K562 (cell line): Measurements from ENCODE around the gene GLOD4. TPM values are rescaled to one million over a fixed set of nuclear protein-coding genes. Genes with fewer than 3 reads are reported as not detected.

Source experiments
- ATAC-seq: fragments of 200-7000 bp; cut with Tn5 transposase; 3 replicates; pipeline ENCODE4 v1.9.1; 2020; ENCODE audit warnings: moderate library complexity
- BruUV-seq: library from RNA; stranded (reverse); fragments of 400-500 nt; replicated peaks from 2 replicates; lab custom pipeline; 2021; lab: Mats Ljungman, UMichigan
- CTCF ChIA-PET: fragments of 300-600 bp; formaldehyde crosslinking; extraction: SDS; loops from one replicate; lab custom pipeline; 2021; ENCODE audit warnings: low intra/inter-chr PET ratio; lab: Yijun Ruan, JAX
- POLR2A ChIA-PET: fragments of 300-600, 350-650 bp; sonication (Branson Sonifier 250); formaldehyde crosslinking; extraction: SDS; loops from one replicate; lab custom pipeline; 2021; ENCODE audit warnings: antibody characterized with exemption, inconsistent platforms; lab: Yijun Ruan, JAX
- DNase-seq, 4 experiments: peaks; one replicate each; pipeline versions ENCODE4 v3.0.0 to v3.0.0-alpha.2; 2011 to 2018; ENCODE audit warnings: low spot score in 3 of 4, mixed read lengths in 3 of 4; ENCODE audit errors: extremely low read depth in 1 of 4
- FAIRE-seq: peaks from 2 replicates; lab custom pipeline; 2011; peaks lifted over from hg19 to GRCh38; lab: Jason Lieb, UNC
- H2AFZ ChIP-seq: 2 replicates; pipeline ENCODE4 v1.6.0; 2011; ENCODE audit warnings: low read depth, low read length, control low read depth, inconsistent platforms
- H3K27ac ChIP-seq: fragments of 200-600 bp; 3 replicates; pipeline ENCODE4 v1.8.0; 2011; ENCODE audit warnings: low read depth, mild to moderate bottlenecking, control low read depth, inconsistent platforms, low read length, moderate library complexity, mixed read lengths; ENCODE audit errors: extremely low read depth
- H3K27me3 ChIP-seq, 2 experiments: fragments of 300-600 bp in 1 of 2; 2 replicates in 1 of 2; 3 replicates in 1 of 2; pipeline versions ENCODE4 v1.6.0 to v1.8.0; 2011; ENCODE audit warnings: inconsistent platforms in 2 of 2, low read length in 2 of 2, mild to moderate bottlenecking in 1 of 2, mixed read lengths in 1 of 2, moderate library complexity in 1 of 2; ENCODE audit not compliant: control insufficient read depth in 2 of 2, insufficient read depth in 2 of 2
- H3K36me3 ChIP-seq: fragments of 300-600 bp; 3 replicates; pipeline ENCODE4 v1.8.0; 2011; ENCODE audit warnings: mild to moderate bottlenecking, low read length, inconsistent platforms; ENCODE audit not compliant: control insufficient read depth, insufficient read depth
- H3K4me1 ChIP-seq, 2 experiments: fragments of 200-600 bp in 1 of 2; replicated peaks in 1 of 2; 2 replicates in 1 of 2; 3 replicates in 1 of 2; pipeline versions ENCODE4 v1.5.1 to v1.8.0; 2011; ENCODE audit warnings: inconsistent platforms in 2 of 2, low read length in 2 of 2, mild to moderate bottlenecking in 1 of 2, mixed read lengths in 1 of 2, moderate library complexity in 1 of 2; ENCODE audit not compliant: control insufficient read depth in 2 of 2, insufficient read depth in 2 of 2
- H3K4me2 ChIP-seq: 2 replicates; pipeline ENCODE4 v1.6.1; 2011; ENCODE audit warnings: low read length, control low read depth, inconsistent platforms, mixed read lengths; ENCODE audit not compliant: insufficient read depth
- H3K4me3 ChIP-seq: fragments of 200-600 bp; sonication (generic), shearing (Covaris generic); 2 replicates; pipeline ENCODE4 v1.5.1; 2016; ENCODE audit warnings: control low read depth, inconsistent platforms
- H3K79me2 ChIP-seq: fragments of 200-600 bp; 3 replicates; pipeline ENCODE4 v1.8.0; 2011; ENCODE audit warnings: low read length, inconsistent platforms; ENCODE audit not compliant: control insufficient read depth, insufficient read depth
- H3K9ac ChIP-seq, 2 experiments: 2 replicates each; pipeline versions ENCODE4 v1.6.0 to v1.6.1; 2011; ENCODE audit warnings: low read depth in 2 of 2, low read length in 2 of 2, control low read depth in 1 of 2, inconsistent platforms in 1 of 2, mild to moderate bottlenecking in 1 of 2, mixed read lengths in 1 of 2; ENCODE audit not compliant: insufficient read depth in 1 of 2
- H3K9me1 ChIP-seq: one replicate; pipeline ENCODE4 v1.6.0; 2011; ENCODE audit warnings: inconsistent platforms, mild to moderate bottlenecking, low read length, moderate library complexity; ENCODE audit not compliant: control insufficient read depth, insufficient read depth
- H3K9me3 ChIP-seq: replicated peaks from 2 replicates; pipeline ENCODE4 v1.5.1; 2011; ENCODE audit warnings: low read depth, low read length, inconsistent platforms; ENCODE audit not compliant: control insufficient read depth, insufficient read depth
- H4K20me1 ChIP-seq: replicated peaks from 2 replicates; pipeline ENCODE4 v1.6.1; 2011; ENCODE audit warnings: low read length, inconsistent platforms, mixed read lengths; ENCODE audit not compliant: control insufficient read depth, insufficient read depth
- BCL6 ChIP-seq: fragments of 250-450 bp; sonication (Bioruptor Pico); IDR thresholded peaks from 2 replicates; pipeline ENCODE4 v1.4.0; 2020
- GTF2F1 ChIP-seq: IDR thresholded peaks from 2 replicates; pipeline ENCODE4 v1.6.1; 2011; ENCODE audit warnings: low read depth, low read length, improper control_type of control experiment
- ILK ChIP-seq: fragments of 450-650 bp; IDR thresholded peaks from 2 replicates; pipeline ENCODE4 v1.6.1; 2016; ENCODE audit warnings: missing genetic modification characterization, low read depth, mild to moderate bottlenecking, missing compliant biosample characterization, moderate library complexity, borderline replicate concordance
- RBM17 ChIP-seq: fragments of 200-400 bp; formaldehyde crosslinking; IDR thresholded peaks from 2 replicates; pipeline ENCODE4 v1.6.1; 2017; ENCODE audit warnings: low read depth, mild to moderate bottlenecking, low read length, borderline replicate concordance
- SRF ChIP-seq, 2 experiments: fragments of 250-450, 450-650 bp in 1 of 2; sonication (Bioruptor Pico) in 1 of 2; sonication (generic) in 1 of 2; formaldehyde crosslinking; IDR thresholded peaks; 2 replicates each; pipeline versions ENCODE4 v1.5.0 to v1.5.1; 2020 to 2022; ENCODE audit warnings: mild to moderate bottlenecking in 1 of 2, missing genetic modification reagents in 1 of 2
- ZFX ChIP-seq: sonication (generic); formaldehyde crosslinking; IDR thresholded peaks from 2 replicates; pipeline ENCODE4 v1.8.0; 2022; ENCODE audit warnings: mild to moderate bottlenecking, missing genetic modification reagents, moderate library complexity
- ZKSCAN3 ChIP-seq: fragments of 250-450 bp; sonication (Bioruptor Pico); IDR thresholded peaks from 2 replicates; pipeline ENCODE4 v1.4.0; 2020
- ZNF316 ChIP-seq: fragments of 450-650 bp; IDR thresholded peaks from 2 replicates; pipeline ENCODE4 v1.6.1; 2016
- ZSCAN32 ChIP-seq: fragments of 450-650 bp; formaldehyde crosslinking; IDR thresholded peaks from 2 replicates; pipeline ENCODE4 v1.4.0; 2020; ENCODE audit warnings: mild to moderate bottlenecking, moderate library complexity
- WGBS: fragments of 100-300 bp; shearing (Covaris generic); methylation state at CpG from one replicate; pipeline ENCODE4 v1.1.6; 2016; ENCODE audit warnings: low coverage, mixed read lengths; ENCODE audit not compliant: insufficient coverage; ENCODE audit errors: missing lambda C conversion rate; 5-methylcytosine and 5-hydroxymethylcytosine counted together
- in situ Hi-C: fragments of 300-500 bp; cut with MboI; formaldehyde crosslinking; loops from 4 replicates; pipeline ENCODE4 v1.15.0; 2018; ENCODE audit warnings: inconsistent platforms, mixed read lengths
- intact Hi-C: fragments of 100-400 bp; cut with micrococcal nuclease; formaldehyde crosslinking; loops from 2 replicates; pipeline ENCODE4 v1.14.2; 2022
- polyA plus RNA-seq, 8 experiments: library from polyadenylated mRNA; depleted of rRNA in 4 of 8; stranded (reverse) in 5 of 8; unstranded in 3 of 8; fragments of >200 nt; fragmentation: Nextera tagmentation in 2 of 8; fragmentation: Illumina TruSeq in 1 of 8; extraction: Ambion mirVana in 2 of 8; extraction: Trizol in 1 of 8; gene quantifications; 2 replicates each; pipeline versions ENCODE4 v1.2.1 to v1.2.3, GENCODE V29; 2011 to 2014; ENCODE audit warnings: inconsistent platforms in 1 of 8, missing spikeins in 1 of 8
- total RNA-seq, 7 experiments: library from RNA; depleted of rRNA in 6 of 7; stranded (reverse); fragments of >200 nt in 6 of 7; fragmentation: Illumina TruSeq in 2 of 7; extraction: Trizol in 2 of 7; gene quantifications; 2 replicates each; pipeline versions ENCODE4 v1.2.1 to v1.2.3, GENCODE V29; 2011 to 2021; ENCODE audit warnings: low replicate concordance in 1 of 7
- TF ChIP-seq, protein P1 (sequence below), 2 experiments: IDR thresholded peaks; 2 replicates each; pipeline ENCODE4 v1.6.1; 2012; ENCODE audit warnings: improper control_type of control experiment in 2 of 2, low read depth in 2 of 2, low read length in 2 of 2, borderline replicate concordance in 1 of 2
- TF ChIP-seq, protein P2 (sequence below): sonication (generic); formaldehyde crosslinking; IDR thresholded peaks from 2 replicates; pipeline ENCODE4 v1.8.0; 2022; ENCODE audit warnings: mild to moderate bottlenecking, low read depth, missing genetic modification reagents
- TF ChIP-seq, protein P3 (sequence below): fragments of 450-650 bp; conservative IDR thresholded peaks from 2 replicates; pipeline ENCODE4 v1.6.1; 2016; ENCODE audit warnings: missing genetic modification characterization, low read depth, mild to moderate bottlenecking, missing compliant biosample characterization, moderate library complexity
- TF ChIP-seq, protein P4 (sequence below): fragments of 450-650 bp; IDR thresholded peaks from 2 replicates; pipeline ENCODE4 v1.6.1; 2016; ENCODE audit warnings: borderline replicate concordance

The GLOD4 gene
- total and polyA plus RNA-seq, 9 of the 15 experiments (the other 6 are each of a cell fraction or from before 2014, with no cell fraction given) = 52.0 to 109 (median 64.9) TPM

DNA sequence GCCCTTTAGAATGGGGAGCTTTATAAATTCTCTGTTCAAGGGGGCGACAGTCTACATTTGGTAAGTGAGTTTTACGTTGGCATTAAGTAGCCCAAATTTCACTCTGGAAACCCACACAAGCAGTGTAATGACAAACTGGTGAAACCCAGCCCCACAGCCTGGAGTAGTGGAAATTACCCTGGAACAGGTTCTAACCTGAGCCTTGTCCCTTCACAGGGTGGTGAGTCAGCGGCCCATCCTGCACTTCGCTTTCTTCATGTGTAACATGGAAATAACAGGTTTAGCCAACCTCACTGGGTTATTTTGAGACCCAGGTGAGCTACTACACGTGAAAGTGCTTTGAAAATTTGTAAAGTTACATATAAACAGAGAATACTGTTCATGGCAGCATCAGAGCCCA lies 53.2 kb downstream of the GLOD4 start (continued):
- TF ChIP-seq, protein P1, sequence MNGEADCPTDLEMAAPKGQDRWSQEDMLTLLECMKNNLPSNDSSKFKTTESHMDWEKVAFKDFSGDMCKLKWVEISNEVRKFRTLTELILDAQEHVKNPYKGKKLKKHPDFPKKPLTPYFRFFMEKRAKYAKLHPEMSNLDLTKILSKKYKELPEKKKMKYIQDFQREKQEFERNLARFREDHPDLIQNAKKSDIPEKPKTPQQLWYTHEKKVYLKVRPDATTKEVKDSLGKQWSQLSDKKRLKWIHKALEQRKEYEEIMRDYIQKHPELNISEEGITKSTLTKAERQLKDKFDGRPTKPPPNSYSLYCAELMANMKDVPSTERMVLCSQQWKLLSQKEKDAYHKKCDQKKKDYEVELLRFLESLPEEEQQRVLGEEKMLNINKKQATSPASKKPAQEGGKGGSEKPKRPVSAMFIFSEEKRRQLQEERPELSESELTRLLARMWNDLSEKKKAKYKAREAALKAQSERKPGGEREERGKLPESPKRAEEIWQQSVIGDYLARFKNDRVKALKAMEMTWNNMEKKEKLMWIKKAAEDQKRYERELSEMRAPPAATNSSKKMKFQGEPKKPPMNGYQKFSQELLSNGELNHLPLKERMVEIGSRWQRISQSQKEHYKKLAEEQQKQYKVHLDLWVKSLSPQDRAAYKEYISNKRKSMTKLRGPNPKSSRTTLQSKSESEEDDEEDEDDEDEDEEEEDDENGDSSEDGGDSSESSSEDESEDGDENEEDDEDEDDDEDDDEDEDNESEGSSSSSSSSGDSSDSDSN (IDR thresholded peaks at IDR 0.05; ENCODE audit: borderline replicate concordance in 1 of 2, low read depth in 2 of 2, low read length in 2 of 2) = no peak
- TF ChIP-seq ILK (tag) (no peak), SRF (CRISPR knock-in tag; IDR thresholded peaks at IDR 0.05) (no peak)

DNA sequence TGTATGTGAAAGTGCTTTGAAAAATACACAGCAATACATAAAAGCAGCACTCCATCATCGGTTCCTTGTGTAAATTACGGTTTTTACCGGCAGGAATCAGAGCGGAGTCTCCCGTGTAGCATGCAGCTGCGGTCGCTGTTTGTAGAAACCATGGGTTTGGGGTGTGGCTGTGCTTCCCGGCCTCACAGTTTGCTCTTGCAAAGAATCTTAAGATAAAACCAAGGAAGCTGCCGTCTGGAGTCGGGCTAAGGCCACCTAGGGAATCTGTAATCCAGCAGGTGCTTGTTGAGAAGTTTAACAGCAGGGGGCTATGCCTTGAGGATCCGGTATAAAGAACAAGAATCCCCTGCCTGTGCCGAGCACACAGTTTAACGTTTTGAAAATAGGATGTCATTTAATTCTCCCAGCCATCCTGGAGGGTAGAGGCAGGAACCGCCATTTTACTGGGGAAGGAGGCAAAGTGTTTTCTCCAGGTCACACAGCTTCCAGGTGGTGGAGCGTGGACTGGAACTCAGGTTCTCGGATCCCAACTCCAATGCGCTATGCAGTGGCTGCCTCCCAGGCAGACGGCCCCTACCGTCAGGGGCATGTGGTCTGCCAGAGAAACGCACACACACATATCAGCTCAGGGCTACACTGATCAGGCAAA lies 55.7 kb downstream of the GLOD4 start:
- Histone ChIP-seq H3K9me1 (no peaks in the 10 kb centered on the region), H3K27me3 (no peaks in the 10 kb centered on the region), H4K20me1 (no peaks in the 10 kb centered on the region), H2AFZ (no peak overlapping the region), H3K79me2 (no peaks in the 10 kb centered on the region), H3K4me3 (no peak overlapping the region), H3K36me3 (no peaks in the 10 kb centered on the region), H3K9me3 (no peaks in the 10 kb centered on the region), H3K9ac (no peak overlapping the region), H3K4me1 (no peaks in the 10 kb centered on the region; a peak in 3 of 5 replicates), H3K27ac (no peak overlapping the region), H3K4me2 (no peak overlapping the region)
- FAIRE-seq = no peak
- in situ Hi-C loops (no loop called here), intact Hi-C loops (no loop called here)
- no peak for DNase-seq
- 30% methylated on average over 19 of the region's 20 CpGs for WGBS
- no TSS peak for BruUV-seq
- ATAC-seq = no peak
- CTCF ChIA-PET = no interaction called here
- POLR2A ChIA-PET = interaction anchor here (0.6 kb wide), 1 partner anchor 22 kb away, joined by 3 read pairs; no protein-coding TSS in a partner anchor
- TF ChIP-seq, protein P2, sequence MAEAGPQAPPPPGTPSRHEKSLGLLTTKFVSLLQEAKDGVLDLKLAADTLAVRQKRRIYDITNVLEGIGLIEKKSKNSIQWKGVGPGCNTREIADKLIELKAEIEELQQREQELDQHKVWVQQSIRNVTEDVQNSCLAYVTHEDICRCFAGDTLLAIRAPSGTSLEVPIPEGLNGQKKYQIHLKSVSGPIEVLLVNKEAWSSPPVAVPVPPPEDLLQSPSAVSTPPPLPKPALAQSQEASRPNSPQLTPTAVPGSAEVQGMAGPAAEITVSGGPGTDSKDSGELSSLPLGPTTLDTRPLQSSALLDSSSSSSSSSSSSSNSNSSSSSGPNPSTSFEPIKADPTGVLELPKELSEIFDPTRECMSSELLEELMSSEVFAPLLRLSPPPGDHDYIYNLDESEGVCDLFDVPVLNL (CRISPR knock-in tag) = no peak
- no peak for TF ChIP-seq ZNF316
- TF ChIP-seq ZKSCAN3 (CRISPR knock-in tag) = no peak
- TF ChIP-seq ZSCAN32 (CRISPR knock-in tag) = no peak
- TF ChIP-seq, protein P3, sequence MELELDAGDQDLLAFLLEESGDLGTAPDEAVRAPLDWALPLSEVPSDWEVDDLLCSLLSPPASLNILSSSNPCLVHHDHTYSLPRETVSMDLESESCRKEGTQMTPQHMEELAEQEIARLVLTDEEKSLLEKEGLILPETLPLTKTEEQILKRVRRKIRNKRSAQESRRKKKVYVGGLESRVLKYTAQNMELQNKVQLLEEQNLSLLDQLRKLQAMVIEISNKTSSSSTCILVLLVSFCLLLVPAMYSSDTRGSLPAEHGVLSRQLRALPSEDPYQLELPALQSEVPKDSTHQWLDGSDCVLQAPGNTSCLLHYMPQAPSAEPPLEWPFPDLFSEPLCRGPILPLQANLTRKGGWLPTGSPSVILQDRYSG (tag) = no peak
- no peak for TF ChIP-seq GTF2F1
- TF ChIP-seq BCL6 (CRISPR knock-in tag) = no peak
- no peak for TF ChIP-seq RBM17
- TF ChIP-seq, protein P4, sequence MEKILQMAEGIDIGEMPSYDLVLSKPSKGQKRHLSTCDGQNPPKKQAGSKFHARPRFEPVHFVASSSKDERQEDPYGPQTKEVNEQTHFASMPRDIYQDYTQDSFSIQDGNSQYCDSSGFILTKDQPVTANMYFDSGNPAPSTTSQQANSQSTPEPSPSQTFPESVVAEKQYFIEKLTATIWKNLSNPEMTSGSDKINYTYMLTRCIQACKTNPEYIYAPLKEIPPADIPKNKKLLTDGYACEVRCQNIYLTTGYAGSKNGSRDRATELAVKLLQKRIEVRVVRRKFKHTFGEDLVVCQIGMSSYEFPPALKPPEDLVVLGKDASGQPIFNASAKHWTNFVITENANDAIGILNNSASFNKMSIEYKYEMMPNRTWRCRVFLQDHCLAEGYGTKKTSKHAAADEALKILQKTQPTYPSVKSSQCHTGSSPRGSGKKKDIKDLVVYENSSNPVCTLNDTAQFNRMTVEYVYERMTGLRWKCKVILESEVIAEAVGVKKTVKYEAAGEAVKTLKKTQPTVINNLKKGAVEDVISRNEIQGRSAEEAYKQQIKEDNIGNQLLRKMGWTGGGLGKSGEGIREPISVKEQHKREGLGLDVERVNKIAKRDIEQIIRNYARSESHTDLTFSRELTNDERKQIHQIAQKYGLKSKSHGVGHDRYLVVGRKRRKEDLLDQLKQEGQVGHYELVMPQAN = no peak
- TF ChIP-seq ZFX (CRISPR knock-in tag) = no peak
